Stromal cell of bone marrow (primary cell): ENCODE data around the gene LRRC4C.
"Not testable (repeated sequence)": the region's sequence is repeated elsewhere in the genome, so short reads cannot be mapped to it uniquely, and the experiment has no call there.

Experiments
- DNase-seq: peaks from one replicate; pipeline ENCODE4 v3.0.0-alpha.2; 2012; ENCODE audit warnings: low read depth

LRRC4C gene

DNA sequence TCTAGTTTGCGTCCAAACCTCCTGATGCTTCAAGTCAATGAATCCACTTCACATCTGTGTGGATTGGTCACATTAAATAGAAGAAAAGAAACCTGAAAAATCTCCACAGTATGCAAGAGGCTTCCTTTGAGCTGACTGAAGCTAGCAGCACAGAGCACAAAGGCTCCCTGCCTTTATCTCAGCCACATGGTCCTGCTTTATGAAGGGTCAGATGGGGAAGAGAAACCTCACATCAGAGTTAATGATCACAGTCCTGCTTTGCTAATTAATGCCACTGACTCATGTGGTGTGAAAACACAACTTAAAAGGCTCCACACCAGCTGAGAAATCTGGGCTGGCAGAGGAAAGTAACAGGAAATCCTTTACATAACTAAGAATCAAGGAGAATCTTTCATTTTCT lies 1291.0 kb downstream of the LRRC4C start:
- DNase-seq: no peak

GRCh38 chr11:40167805-40168204 lies 1291.6 kb downstream of the LRRC4C start:
- not testable (repeated sequence) for DNase-seq

DNA sequence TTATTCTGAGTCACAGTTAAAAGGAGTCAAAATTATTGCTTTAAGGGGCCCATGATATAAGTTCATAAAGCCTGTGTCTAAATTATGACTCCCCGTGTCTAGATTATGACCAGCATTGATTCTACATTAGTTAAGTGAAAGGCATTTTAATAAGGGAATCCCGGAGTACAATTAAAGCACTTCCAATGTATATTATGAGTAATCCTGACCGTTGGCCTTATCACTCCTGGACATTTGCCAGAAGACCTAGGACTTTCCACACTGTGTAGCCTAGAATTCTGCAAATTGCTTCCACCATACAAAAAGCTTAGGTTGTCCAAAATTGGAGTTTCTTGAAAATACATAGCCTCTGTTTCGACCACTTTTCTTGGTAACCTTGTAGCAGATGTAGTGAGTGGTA lies 1292.6 kb downstream of the LRRC4C start:
- DNase-seq: no peak

DNA sequence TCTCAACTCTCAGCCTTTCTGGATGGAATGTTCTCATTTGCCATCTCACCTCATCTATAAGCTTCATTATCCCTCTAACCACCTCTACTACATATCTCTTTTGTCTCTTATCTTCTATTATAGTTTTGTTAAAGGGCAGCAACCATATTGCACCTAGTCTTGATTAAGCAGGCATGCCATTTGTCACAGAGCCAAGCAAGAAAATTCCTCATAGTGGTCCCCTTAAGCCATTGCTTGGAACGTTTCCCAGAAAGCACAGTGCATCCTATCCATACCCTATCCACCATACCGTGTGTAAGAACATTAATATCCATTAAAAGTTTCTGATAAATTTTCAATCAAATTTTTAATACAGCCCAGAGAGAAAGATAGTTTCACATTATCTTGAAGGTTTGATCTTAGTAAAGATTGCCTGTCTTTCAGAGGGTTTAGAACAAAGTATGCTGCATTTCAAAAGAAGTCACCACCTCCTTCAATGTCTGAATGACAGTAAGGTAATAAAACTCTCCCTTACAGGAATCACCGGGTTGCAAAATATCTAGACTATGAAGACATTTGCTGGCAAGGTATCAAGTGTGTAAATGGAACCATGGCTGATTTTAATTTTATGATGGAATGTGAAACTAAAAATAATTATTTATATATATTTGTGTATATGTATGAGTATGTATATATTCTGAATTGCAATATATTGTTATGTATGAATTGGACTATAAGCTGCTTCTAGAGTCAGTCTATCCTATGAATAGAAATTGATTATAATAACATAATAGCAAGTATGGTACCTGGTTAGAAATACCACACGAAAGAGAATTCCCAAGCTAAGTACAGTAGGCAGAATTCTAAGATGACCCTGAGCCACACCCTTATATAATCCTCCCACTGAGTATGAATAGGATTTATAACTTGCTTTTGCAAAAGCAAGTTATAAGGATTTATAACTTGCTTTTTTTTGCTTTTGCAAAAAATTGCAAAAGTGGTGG lies 1296.3 kb downstream of the LRRC4C start:
- DNase-seq: no peak

GRCh38 chr11:40161854-40162410 lies 1297.5 kb downstream of the LRRC4C start:
- DNase-seq: no peak

DNA sequence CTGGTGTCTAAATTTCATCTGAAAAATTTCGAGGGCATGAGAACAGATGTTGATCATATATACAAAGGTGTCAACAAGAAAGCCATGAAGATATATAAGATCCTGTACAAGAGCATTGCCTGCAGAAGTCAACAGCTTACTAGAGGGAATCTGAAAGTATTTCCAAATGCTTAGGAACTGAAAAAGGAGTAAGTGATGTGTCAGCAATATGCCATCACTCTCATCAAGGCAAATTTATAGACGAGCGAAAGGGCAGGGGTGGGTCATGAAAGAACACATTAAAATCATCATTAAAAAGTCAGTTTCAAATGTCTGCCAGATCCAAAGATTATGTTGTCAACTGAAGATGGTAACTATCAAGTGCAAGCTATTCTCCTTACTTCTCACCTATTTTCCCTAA lies 1299.0 kb downstream of the LRRC4C start:
- DNase-seq: no peak

- peak; percentile 28 for DNase-seq
Measured at GRCh38 chr11:40149721-40150120, 1309.7 kb downstream of the LRRC4C start.

- DNase-seq: no peak
Measured at GRCh38 chr11:40140560-40140959, 1318.9 kb downstream of the LRRC4C start.

- DNase-seq: no peak
Measured at GRCh38 chr11:40139536-40139935, 1319.9 kb downstream of the LRRC4C start.

DNA sequence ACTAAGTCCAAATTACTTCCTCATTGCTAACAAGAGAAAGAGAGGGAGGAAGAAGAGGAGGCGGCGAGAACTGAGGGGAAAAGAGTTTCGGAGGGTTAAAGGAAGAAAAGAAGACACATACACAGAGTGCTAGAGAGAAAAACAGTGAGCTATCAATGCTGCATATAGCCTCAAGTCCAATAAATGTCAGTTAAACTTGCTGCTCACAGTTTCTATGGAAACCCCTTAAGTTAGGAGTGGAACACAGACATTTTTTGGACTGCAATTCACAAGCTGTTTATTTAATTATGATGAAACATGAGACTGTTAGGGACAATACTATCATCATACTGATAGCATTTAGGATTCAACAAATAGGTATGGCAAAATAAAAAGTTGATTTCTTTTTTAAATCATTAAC lies 1320.4 kb downstream of the LRRC4C start:
- no peak for DNase-seq

- DNase-seq: no peak
Measured at GRCh38 chr11:40134820-40135570, 1324.5 kb downstream of the LRRC4C start.

DNA sequence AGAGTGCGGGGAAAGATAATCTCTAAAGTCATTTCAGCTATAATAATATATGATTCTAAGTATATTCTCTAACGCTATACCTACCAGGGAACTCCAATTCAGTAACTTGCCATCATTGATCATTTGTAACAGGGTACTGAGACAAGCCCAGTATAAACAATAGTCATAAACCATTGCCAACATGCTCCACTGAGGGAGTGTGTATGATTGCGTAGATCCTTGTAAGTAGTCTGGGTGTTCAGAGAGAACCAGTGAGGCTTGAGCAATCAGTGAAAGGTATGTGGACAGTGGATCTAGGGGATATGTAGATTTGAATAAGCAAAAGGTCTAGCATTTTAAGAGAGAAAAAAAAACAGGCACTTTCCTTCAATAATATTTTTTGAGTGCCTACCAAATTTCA lies 1326.0 kb downstream of the LRRC4C start:
- DNase-seq: no peak

DNA sequence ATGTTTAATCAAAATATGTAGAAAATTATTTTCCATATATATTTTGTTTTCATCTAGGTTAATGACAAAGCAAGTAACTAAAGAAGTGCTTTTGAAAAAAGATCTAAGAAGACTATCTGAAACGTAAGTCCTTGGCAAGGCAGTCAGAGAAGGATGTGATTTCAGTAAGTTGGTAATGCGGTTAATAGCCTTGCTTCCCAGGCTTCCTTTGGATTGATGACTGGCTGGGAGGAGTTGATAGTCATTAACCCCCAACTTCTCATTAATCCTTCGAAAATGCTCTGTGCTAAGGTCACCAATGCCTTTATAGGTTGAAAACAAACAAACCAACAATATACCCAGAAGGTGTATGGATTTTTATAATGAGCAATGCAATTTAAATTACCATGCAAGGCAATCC lies 1326.5 kb downstream of the LRRC4C start:
- DNase-seq: no peak

GRCh38 chr11:40130427-40130826 lies 1329.0 kb downstream of the LRRC4C start:
- DNase-seq: no peak

GRCh38 chr11:40129266-40129665 lies 1330.2 kb downstream of the LRRC4C start:
- DNase-seq: no peak

- DNase-seq: no peak
Measured at GRCh38 chr11:40125054-40125453, 1334.4 kb downstream of the LRRC4C start.

DNA sequence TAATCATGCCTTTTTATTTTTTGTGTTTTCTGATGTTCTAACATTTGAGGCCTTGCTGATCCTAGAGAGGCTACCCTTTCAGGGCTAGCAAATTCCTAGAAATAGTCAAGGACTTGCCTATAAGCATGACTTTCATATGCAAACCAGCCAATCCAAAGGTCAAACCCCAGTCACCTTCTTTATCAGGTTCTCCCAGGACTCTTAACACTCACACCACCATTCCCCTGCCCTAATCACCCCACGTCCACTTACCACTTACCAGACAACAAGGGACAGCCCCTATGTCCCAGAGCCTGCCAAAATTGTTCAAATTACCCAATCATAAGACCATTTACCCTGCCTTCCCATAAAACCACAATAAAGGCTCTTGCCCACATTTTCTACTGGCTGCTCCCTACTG lies 1339.8 kb downstream of the LRRC4C start:
- no peak for DNase-seq

GRCh38 chr11:40118780-40119179 lies 1340.7 kb downstream of the LRRC4C start:
- no peak for DNase-seq

- DNase-seq: no peak
Measured at GRCh38 chr11:40118026-40118425, 1341.4 kb downstream of the LRRC4C start.

GRCh38 chr11:40104941-40105550 lies 1354.4 kb downstream of the LRRC4C start:
- DNase-seq: no peak

GRCh38 chr11:40100781-40101180 lies 1358.7 kb downstream of the LRRC4C start:
- DNase-seq: no peak

DNA sequence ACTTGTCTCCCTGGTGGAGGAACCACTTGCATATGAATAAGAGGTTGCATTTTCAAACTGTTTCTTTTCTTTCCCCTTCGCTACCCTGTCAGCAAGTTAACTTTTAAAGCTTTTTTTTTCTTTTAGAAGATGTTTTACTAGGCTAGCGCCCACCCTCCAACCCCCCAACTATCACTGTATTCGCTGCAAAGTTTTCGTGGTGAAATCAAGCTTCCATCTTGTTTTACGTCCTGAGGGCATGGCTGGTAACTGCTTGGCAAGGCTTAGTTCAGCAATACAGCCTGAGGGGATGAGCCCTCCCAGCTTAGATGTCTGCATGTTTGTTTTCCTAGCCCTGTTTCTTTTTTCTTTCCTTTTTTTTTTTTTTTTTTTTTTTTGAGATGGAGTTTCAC lies 1359.3 kb downstream of the LRRC4C start:
- no peak for DNase-seq
